K562 (cell line): ENCODE measurements around the gene PYGO2. TPM values are rescaled to one million over a fixed set of nuclear protein-coding genes. Genes with fewer than 3 reads are reported as not detected.

ENCODE experiments used
- CTBP1 ChIP-seq: fragments of 450-650 bp; IDR thresholded peaks from 2 replicates; pipeline ENCODE4 v1.6.1; 2016; ENCODE audit warnings: borderline replicate concordance
- ELF1 ChIP-seq: fragments of 200-800 bp; sonication (Bioruptor generic); IDR thresholded peaks from 2 replicates; pipeline ENCODE4 v1.6.1; 2016; ENCODE audit warnings: missing genetic modification characterization, missing compliant biosample characterization
- FIP1L1 ChIP-seq: fragments of 200-400 bp; formaldehyde crosslinking; IDR thresholded peaks from 2 replicates; pipeline ENCODE4 v1.6.1; 2018; ENCODE audit warnings: mild to moderate bottlenecking, low read depth, low read length; ENCODE audit not compliant: poor library complexity, severe bottlenecking
- HCFC1 ChIP-seq: IDR thresholded peaks from 2 replicates; pipeline ENCODE4 v1.6.1; 2012; ENCODE audit warnings: low read depth, low read length, improper control_type of control experiment
- IFI16 ChIP-seq: fragments of 250-450 bp; sonication (Bioruptor Pico); IDR thresholded peaks from 2 replicates; pipeline ENCODE4 v2.1.2; 2022; ENCODE audit warnings: mild to moderate bottlenecking, inconsistent platforms
- MYC ChIP-seq, 2 experiments: fragments of 250-450 bp in 1 of 2; sonication (Bioruptor Pico) in 1 of 2; IDR thresholded peaks; 2 replicates each; pipeline versions ENCODE4 v1.5.1 to v1.6.1; 2012 to 2021; ENCODE audit warnings: low read depth in 2 of 2, borderline replicate concordance in 1 of 2, improper control_type of control experiment in 1 of 2, low read length in 1 of 2, mild to moderate bottlenecking in 1 of 2, moderate library complexity in 1 of 2
- PRDM10 ChIP-seq: fragments of 450-650 bp; IDR thresholded peaks from 2 replicates; pipeline ENCODE4 v1.6.1; 2018; ENCODE audit not compliant: partially characterized antibody
- RBM14 ChIP-seq: fragments of 200-400 bp; formaldehyde crosslinking; IDR thresholded peaks from 2 replicates; pipeline ENCODE4 v1.6.1; 2018; ENCODE audit warnings: low read depth, mild to moderate bottlenecking, low read length, moderate library complexity, borderline replicate concordance; ENCODE audit not compliant: insufficient read depth
- RCOR1 ChIP-seq, 2 experiments: IDR thresholded peaks; 2 replicates each; pipeline ENCODE4 v1.6.1; 2012; ENCODE audit warnings: low read depth in 2 of 2, low read length in 2 of 2, borderline replicate concordance in 1 of 2, improper control_type of control experiment in 1 of 2
- SAFB ChIP-seq: fragments of 200-400 bp; formaldehyde crosslinking; IDR thresholded peaks from 2 replicates; pipeline ENCODE4 v1.6.1; 2017; ENCODE audit warnings: low read depth, low read length, borderline replicate concordance
- SFPQ ChIP-seq: fragments of 200-400 bp; formaldehyde crosslinking; IDR thresholded peaks from 2 replicates; pipeline ENCODE4 v1.6.1; 2017; ENCODE audit warnings: mild to moderate bottlenecking, low read depth, low read length, moderate library complexity
- STAT5A ChIP-seq: IDR thresholded peaks from 2 replicates; pipeline ENCODE4 v1.6.1; 2012; ENCODE audit warnings: low read length, inconsistent platforms, borderline replicate concordance
- ZBTB8A ChIP-seq: fragments of 450-650 bp; IDR thresholded peaks from 2 replicates; pipeline ENCODE4 v1.6.1; 2018; ENCODE audit warnings: mild to moderate bottlenecking, moderate library complexity; ENCODE audit not compliant: partially characterized antibody
- ZKSCAN3 ChIP-seq: fragments of 250-450 bp; sonication (Bioruptor Pico); IDR thresholded peaks from 2 replicates; pipeline ENCODE4 v1.4.0; 2020
- ZNF311 ChIP-seq: fragments of 250-450 bp; sonication (Bioruptor Pico); IDR thresholded peaks from 2 replicates; pipeline ENCODE4 v1.4.0; 2020; ENCODE audit warnings: mild to moderate bottlenecking, moderate library complexity
- ZNF324 ChIP-seq: fragments of 250-450 bp; sonication (Bioruptor Pico); IDR thresholded peaks from 2 replicates; pipeline ENCODE4 v1.4.0; 2020; ENCODE audit warnings: mild to moderate bottlenecking
- ZNF780A ChIP-seq: fragments of 250-450 bp; sonication (Bioruptor Pico); IDR thresholded peaks from 2 replicates; pipeline ENCODE4 v1.5.0; 2021; ENCODE audit warnings: mild to moderate bottlenecking
- ZNF785 ChIP-seq: fragments of 250-450 bp; sonication (Bioruptor Pico); IDR thresholded peaks from 2 replicates; pipeline ENCODE4 v1.4.0; 2020; ENCODE audit warnings: mild to moderate bottlenecking
- polyA plus RNA-seq, 8 experiments: library from polyadenylated mRNA; depleted of rRNA in 4 of 8; stranded (reverse) in 5 of 8; unstranded in 3 of 8; fragments of >200 nt; fragmentation: Nextera tagmentation in 2 of 8; fragmentation: Illumina TruSeq in 1 of 8; extraction: Ambion mirVana in 2 of 8; extraction: Trizol in 1 of 8; gene quantifications; 2 replicates each; pipeline versions ENCODE4 v1.2.1 to v1.2.3, GENCODE V29; 2011 to 2014; ENCODE audit warnings: inconsistent platforms in 1 of 8, missing spikeins in 1 of 8
- total RNA-seq, 7 experiments: library from RNA; depleted of rRNA in 6 of 7; stranded (reverse); fragments of >200 nt in 6 of 7; fragmentation: Illumina TruSeq in 2 of 7; extraction: Trizol in 2 of 7; gene quantifications; 2 replicates each; pipeline versions ENCODE4 v1.2.1 to v1.2.3, GENCODE V29; 2011 to 2021; ENCODE audit warnings: low replicate concordance in 1 of 7
- TF ChIP-seq, protein P1 (sequence below): IDR thresholded peaks from 2 replicates; pipeline ENCODE4 v1.6.1; 2011; ENCODE audit not compliant: insufficient read length; ENCODE audit errors: extremely low read depth
- TF ChIP-seq, protein P2 (sequence below): fragments of 450-650 bp; IDR thresholded peaks from 2 replicates; pipeline ENCODE4 v1.6.1; 2016; ENCODE audit warnings: missing biosample characterization, missing genetic modification characterization

PYGO2 gene
- total and polyA plus RNA-seq, 9 of the 15 experiments (the other 6 are each of a cell fraction or from before 2014, with no cell fraction given): 8.3 to 36.2 (median 18.2) TPM

DNA sequence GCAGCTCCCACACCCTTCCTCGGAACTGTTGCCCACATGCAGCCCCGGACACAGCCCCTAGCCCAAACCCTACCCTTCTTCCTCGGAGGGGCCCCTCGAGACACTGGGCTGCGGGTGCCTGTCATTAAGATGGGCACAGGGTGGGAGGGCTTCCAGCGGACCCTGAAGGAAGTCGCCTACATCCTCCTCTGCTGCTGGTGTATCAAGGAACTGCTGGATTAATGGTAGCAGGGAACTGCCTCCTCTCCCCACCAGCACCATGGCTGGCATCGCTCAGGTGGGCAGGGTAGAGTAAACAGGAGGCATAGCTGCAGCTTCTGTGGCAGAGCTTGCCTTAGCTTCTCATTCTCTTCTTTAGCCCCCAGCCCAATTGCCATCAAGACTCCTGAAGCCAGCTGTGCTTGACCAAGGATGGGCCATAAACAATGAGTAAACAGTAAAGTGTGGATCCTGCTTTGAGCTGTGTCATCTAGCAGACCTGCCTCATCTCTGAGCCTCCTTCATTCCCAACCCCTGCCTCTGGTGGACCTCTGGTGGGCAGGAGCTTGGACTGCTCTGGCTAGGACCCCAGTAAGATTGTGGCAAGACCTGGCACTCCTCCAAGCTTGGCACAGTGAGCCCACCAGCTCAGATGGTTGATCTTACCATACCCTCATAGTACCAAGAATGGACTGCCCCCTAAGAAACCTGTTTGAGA is 32.1 kb upstream of the PYGO2 start, which contains the start of gene LENEP (continued):
- TF ChIP-seq SFPQ (no peak), SAFB (no peak), ZKSCAN3 (CRISPR knock-in tag) (no peak), ELF1 (tag) (no peak), ZNF785 (no peak), IFI16 (CRISPR knock-in tag) (no peak), ZNF324 (CRISPR knock-in tag) (no peak), HCFC1 (no peak), ZNF780A (CRISPR knock-in tag) (no peak), ZNF311 (CRISPR knock-in tag) (no peak), FIP1L1 (no peak), STAT5A (no peak), CTBP1 (no peak), ZBTB8A (no peak), RCOR1 (IDR thresholded peaks at IDR 0.05; ENCODE audit: borderline replicate concordance in 1 of 2, low read depth in 2 of 2, low read length in 2 of 2) (no peak), MYC (IDR thresholded peaks at IDR 0.05; ENCODE audit: low read depth, low read length) (no peak), MYC (CRISPR knock-in tag; IDR thresholded peaks at IDR 0.05; ENCODE audit: borderline replicate concordance, low read depth) (no peak), RBM14 (no peak), PRDM10 (no peak)
- TF ChIP-seq, protein P1, sequence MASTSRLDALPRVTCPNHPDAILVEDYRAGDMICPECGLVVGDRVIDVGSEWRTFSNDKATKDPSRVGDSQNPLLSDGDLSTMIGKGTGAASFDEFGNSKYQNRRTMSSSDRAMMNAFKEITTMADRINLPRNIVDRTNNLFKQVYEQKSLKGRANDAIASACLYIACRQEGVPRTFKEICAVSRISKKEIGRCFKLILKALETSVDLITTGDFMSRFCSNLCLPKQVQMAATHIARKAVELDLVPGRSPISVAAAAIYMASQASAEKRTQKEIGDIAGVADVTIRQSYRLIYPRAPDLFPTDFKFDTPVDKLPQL: no peak
- TF ChIP-seq, protein P2, sequence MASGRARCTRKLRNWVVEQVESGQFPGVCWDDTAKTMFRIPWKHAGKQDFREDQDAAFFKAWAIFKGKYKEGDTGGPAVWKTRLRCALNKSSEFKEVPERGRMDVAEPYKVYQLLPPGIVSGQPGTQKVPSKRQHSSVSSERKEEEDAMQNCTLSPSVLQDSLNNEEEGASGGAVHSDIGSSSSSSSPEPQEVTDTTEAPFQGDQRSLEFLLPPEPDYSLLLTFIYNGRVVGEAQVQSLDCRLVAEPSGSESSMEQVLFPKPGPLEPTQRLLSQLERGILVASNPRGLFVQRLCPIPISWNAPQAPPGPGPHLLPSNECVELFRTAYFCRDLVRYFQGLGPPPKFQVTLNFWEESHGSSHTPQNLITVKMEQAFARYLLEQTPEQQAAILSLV (tag): peak; percentile 28; the same call in 1 of the 2 replicates
